Measurements from ENCODE around the gene HIPK2. TPM values are rescaled to one million over a fixed set of nuclear protein-coding genes. Genes with fewer than 3 reads are reported as not detected.

HIPK2 gene
- total and polyA plus RNA-seq, 10 of the 15 experiments (the other 5 are each of a cell fraction or from before 2014, with no cell fraction given) = 1.7 to 39.0 (median 9.4) TPM

GRCh38 chr7:139682136-139683013, 95.4 kb downstream of the HIPK2 start:
- DNase-seq (ENCODE audit: low read depth, low spot score) (no peak), FAIRE-seq (no peak), ATAC-seq (peak; percentile 53)
- Histone ChIP-seq H4K20me1 (ENCODE audit: control insufficient read depth, insufficient read depth) (no peaks in the 10 kb centered on the region), H3K4me2 (ENCODE audit: control insufficient read depth, insufficient read depth) (no peak overlapping the region), H3K27me3 (replicated peaks in 1 of 2; ENCODE audit: control insufficient read depth in 2 of 2, insufficient read depth in 2 of 2, low read length in 1 of 2) (no peaks in the 10 kb centered on the region), H3K36me3 (ENCODE audit: control insufficient read depth in 2 of 2, insufficient read depth in 2 of 2, low read length in 1 of 2) (peaks cover 2 to 6% of the 10 kb centered on the region in 2 experiments; a peak in 2 of 4 replicates), H3K9me3 (replicated peaks; ENCODE audit: control insufficient read depth, insufficient read depth, low read length) (peaks cover 7% of the 10 kb centered on the region), H3K9ac (ENCODE audit: control insufficient read depth, insufficient read depth, low read length) (no peak overlapping the region; the same call in 1 of the 2 replicates), H3K79me2 (ENCODE audit: control insufficient read depth, insufficient read depth, low read length) (no peaks in the 10 kb centered on the region), H3K4me3 (no peak overlapping the region), H3K4me1 (ENCODE audit: control insufficient read depth, insufficient read depth, low read length) (peaks cover 37% of the 10 kb centered on the region), H3K27ac (ENCODE audit: control insufficient read depth, insufficient read depth) (peak overlapping the region; percentile 53), H2AFZ (ENCODE audit: control insufficient read depth, low read depth, low read length) (no peak overlapping the region)
- ChIA-PET CTCF (interaction anchor here (1.8 to 5.2 kb wide), 3 partner anchors 9 to 36 kb away, joined by 10 to 20 read pairs (median 20); no protein-coding TSS in a partner anchor), POLR2A (interaction anchor here (2.9 kb wide), 1 partner anchor 9 kb away, joined by 15 read pairs; no protein-coding TSS in a partner anchor), SMC1A (ENCODE audit: uncharacterized antibody, unreplicated experiment) (interaction anchor here (0.9 to 4.0 kb wide), 8 partner anchors 9 to 88 kb away, joined by 3 to 43 read pairs (median 6); no protein-coding TSS in a partner anchor), RAD21 (ENCODE audit: unreplicated experiment) (interaction anchor here (1.5 to 5.9 kb wide), 4 partner anchors 9 to 35 kb away, joined by 3 to 57 read pairs (median 32); no protein-coding TSS in a partner anchor)
- in situ Hi-C loops (cut with MboI) = no loop called here
- intact Hi-C loops (cut with micrococcal nuclease; ENCODE audit: unreplicated experiment) = loop anchor here (2.0 kb wide), 1 partner anchor 20 kb away; no protein-coding TSS in a partner anchor
- TF ChIP-seq PAX5 (IDR thresholded peaks at IDR 0.05; ENCODE audit: borderline replicate concordance, low read depth, low read length) (0 out of 2 replicates have a peak, but pooled peaks have one; percentile 22), NR2C1 (IDR thresholded peaks at IDR 0.05) (no peak), POLR2A (IDR thresholded peaks at IDR 0.05; ENCODE audit: low read depth, low read length) (no peak), SMAD5 (IDR thresholded peaks at IDR 0.05; ENCODE audit: low read depth) (no peak)
- WGBS (ENCODE audit: insufficient coverage, insufficient replicate concordance, low lambda C conversion rate, missing lambda C conversion rate) = 0% methylated on average over 9 of the region's 9 CpGs
- no TSS peak for BruUV-seq (replicated peaks)

- in situ Hi-C loops (cut with MboI) (no loop called here), intact Hi-C loops (cut with micrococcal nuclease; ENCODE audit: unreplicated experiment) (loop anchor here (2.0 kb wide), 2 partner anchors 21 to 33 kb away; no protein-coding TSS in a partner anchor)
- Histone ChIP-seq H3K9me3 (replicated peaks; ENCODE audit: control insufficient read depth, insufficient read depth, low read length) (peaks cover 7% of the 10 kb centered on the region), H2AFZ (ENCODE audit: control insufficient read depth, low read depth, low read length) (no peak overlapping the region), H3K79me2 (ENCODE audit: control insufficient read depth, insufficient read depth, low read length) (no peaks in the 10 kb centered on the region), H3K4me1 (ENCODE audit: control insufficient read depth, insufficient read depth, low read length) (peaks cover 37% of the 10 kb centered on the region), H3K27ac (ENCODE audit: control insufficient read depth, insufficient read depth) (no peak overlapping the region), H3K4me3 (no peak overlapping the region), H3K27me3 (replicated peaks in 1 of 2; ENCODE audit: control insufficient read depth in 2 of 2, insufficient read depth in 2 of 2, low read length in 1 of 2) (no peaks in the 10 kb centered on the region), H3K36me3 (ENCODE audit: control insufficient read depth in 2 of 2, insufficient read depth in 2 of 2, low read length in 1 of 2) (peaks cover 2 to 4% of the 10 kb centered on the region in 2 experiments; a peak in 2 of 4 replicates), H4K20me1 (ENCODE audit: control insufficient read depth, insufficient read depth) (no peaks in the 10 kb centered on the region), H3K9ac (ENCODE audit: control insufficient read depth, insufficient read depth, low read length) (no peak overlapping the region), H3K4me2 (ENCODE audit: control insufficient read depth, insufficient read depth) (no peak overlapping the region)
- FAIRE-seq (no peak), DNase-seq (ENCODE audit: low read depth, low spot score) (no peak), ATAC-seq (no peak)
- ChIA-PET CTCF (interaction anchor here (1.8 to 5.2 kb wide), 2 partner anchors 9 to 34 kb away, joined by 10 to 20 read pairs; no protein-coding TSS in a partner anchor), SMC1A (ENCODE audit: uncharacterized antibody, unreplicated experiment) (interaction anchor here (0.9 to 2.5 kb wide), 2 partner anchors 9 to 34 kb away, joined by 3 to 17 read pairs; no protein-coding TSS in a partner anchor), POLR2A (interaction anchor here (0.6 to 2.9 kb wide), 3 partner anchors 9 to 48 kb away, joined by 3 to 15 read pairs (median 3); no protein-coding TSS in a partner anchor), RAD21 (ENCODE audit: unreplicated experiment) (interaction anchor here (1.3 to 5.9 kb wide), 3 partner anchors 9 to 97 kb away, joined by 3 to 57 read pairs (median 54); no protein-coding TSS in a partner anchor)
- no TSS peak for BruUV-seq (replicated peaks)
- TF ChIP-seq, protein P1, sequence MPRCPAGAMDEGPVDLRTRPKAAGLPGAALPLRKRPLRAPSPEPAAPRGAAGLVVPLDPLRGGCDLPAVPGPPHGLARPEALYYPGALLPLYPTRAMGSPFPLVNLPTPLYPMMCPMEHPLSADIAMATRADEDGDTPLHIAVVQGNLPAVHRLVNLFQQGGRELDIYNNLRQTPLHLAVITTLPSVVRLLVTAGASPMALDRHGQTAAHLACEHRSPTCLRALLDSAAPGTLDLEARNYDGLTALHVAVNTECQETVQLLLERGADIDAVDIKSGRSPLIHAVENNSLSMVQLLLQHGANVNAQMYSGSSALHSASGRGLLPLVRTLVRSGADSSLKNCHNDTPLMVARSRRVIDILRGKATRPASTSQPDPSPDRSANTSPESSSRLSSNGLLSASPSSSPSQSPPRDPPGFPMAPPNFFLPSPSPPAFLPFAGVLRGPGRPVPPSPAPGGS (IDR thresholded peaks at IDR 0.05; ENCODE audit: borderline replicate concordance, insufficient read depth, low read depth, low read length, poor library complexity, severe bottlenecking) = no peak
- no peak for TF ChIP-seq GATAD2B (conservative IDR thresholded peaks at IDR 0.05; ENCODE audit: low read depth)
- WGBS (ENCODE audit: insufficient coverage, insufficient replicate concordance, low lambda C conversion rate, missing lambda C conversion rate) = 37% methylated on average over 4 of the region's 4 CpGs
Measured at GRCh38 chr7:139681812-139682135, 96.0 kb downstream of the HIPK2 start.

All from GM12878 (cell line).